Nephron (organoid): ENCODE results near the gene HEY2.
"Not testable (repeated sequence)": the region's sequence is repeated elsewhere in the genome, so short reads cannot be mapped to it uniquely, and the experiment has no call there.

Experiments
- H3K27ac Mint-ChIP-seq, 3 experiments: 2 replicates each; pipeline ENCODE4 v1.8.0; 2020; ENCODE audit warnings: mixed read lengths in 3 of 3, mild to moderate bottlenecking in 2 of 3, moderate library complexity in 1 of 3
- H3K27me3 Mint-ChIP-seq: 2 replicates; pipeline ENCODE4 v1.8.0; 2021; ENCODE audit warnings: low read depth, mild to moderate bottlenecking, moderate library complexity, mixed read lengths
- H3K36me3 Mint-ChIP-seq: 2 replicates; pipeline ENCODE4 v1.8.0; 2020; ENCODE audit warnings: low read depth, mixed read lengths
- H3K4me1 Mint-ChIP-seq: 2 replicates; pipeline ENCODE4 v1.8.0; 2020; ENCODE audit warnings: mixed read lengths
- H3K4me3 Mint-ChIP-seq, 3 experiments: 2 replicates each; pipeline ENCODE4 v1.8.0; 2020; ENCODE audit warnings: mild to moderate bottlenecking in 3 of 3, mixed read lengths in 3 of 3, moderate library complexity in 2 of 3
- H3K9me3 Mint-ChIP-seq: 2 replicates; pipeline ENCODE4 v1.8.0; 2020; ENCODE audit warnings: mixed read lengths
- TF ChIP-seq, protein P1 (sequence below), 3 experiments: fragments of 200-600 bp; sonication (generic); IDR thresholded peaks; one replicate each; pipeline ENCODE4 v1.5.0; 2021; ENCODE audit warnings: antibody characterized with exemption in 3 of 3; ENCODE audit not compliant: unreplicated experiment in 3 of 3

The HEY2 gene

DNA sequence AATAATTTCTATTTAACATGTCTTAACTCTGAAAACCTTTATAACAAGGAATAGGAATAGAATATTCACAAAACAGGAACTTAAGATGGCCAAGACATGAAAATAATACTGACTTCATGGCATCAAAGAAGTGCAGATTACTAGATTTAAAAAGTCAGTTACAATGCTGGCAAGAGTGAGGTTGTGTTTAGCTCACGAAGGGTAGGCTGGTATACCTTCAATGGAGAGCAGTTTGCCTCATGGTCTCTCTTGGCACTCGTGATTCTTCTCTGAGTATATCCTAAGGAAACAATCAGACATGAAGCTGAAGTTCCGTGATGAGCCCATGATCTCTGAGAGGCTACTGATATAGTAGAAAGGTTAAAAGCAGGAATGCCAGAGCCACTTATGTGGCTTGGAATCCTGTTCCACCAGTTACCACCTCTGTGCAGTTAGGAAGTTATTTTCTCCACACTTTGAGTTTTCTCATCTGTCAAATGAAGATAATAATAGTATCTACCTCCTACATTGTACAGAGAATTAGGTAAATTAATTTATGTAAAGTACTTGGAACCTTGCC is 48.5 kb downstream of the HEY2 start:
- no peak overlapping the region for H3K27ac Mint-ChIP-seq
- H3K4me1 Mint-ChIP-seq = peaks cover 7% of the 10 kb centered on the region
- H3K9me3 Mint-ChIP-seq = no peaks in the 10 kb centered on the region
- H3K27me3 Mint-ChIP-seq = no peaks in the 10 kb centered on the region
- H3K4me3 Mint-ChIP-seq = no peak overlapping the region
- TF ChIP-seq, protein P1, sequence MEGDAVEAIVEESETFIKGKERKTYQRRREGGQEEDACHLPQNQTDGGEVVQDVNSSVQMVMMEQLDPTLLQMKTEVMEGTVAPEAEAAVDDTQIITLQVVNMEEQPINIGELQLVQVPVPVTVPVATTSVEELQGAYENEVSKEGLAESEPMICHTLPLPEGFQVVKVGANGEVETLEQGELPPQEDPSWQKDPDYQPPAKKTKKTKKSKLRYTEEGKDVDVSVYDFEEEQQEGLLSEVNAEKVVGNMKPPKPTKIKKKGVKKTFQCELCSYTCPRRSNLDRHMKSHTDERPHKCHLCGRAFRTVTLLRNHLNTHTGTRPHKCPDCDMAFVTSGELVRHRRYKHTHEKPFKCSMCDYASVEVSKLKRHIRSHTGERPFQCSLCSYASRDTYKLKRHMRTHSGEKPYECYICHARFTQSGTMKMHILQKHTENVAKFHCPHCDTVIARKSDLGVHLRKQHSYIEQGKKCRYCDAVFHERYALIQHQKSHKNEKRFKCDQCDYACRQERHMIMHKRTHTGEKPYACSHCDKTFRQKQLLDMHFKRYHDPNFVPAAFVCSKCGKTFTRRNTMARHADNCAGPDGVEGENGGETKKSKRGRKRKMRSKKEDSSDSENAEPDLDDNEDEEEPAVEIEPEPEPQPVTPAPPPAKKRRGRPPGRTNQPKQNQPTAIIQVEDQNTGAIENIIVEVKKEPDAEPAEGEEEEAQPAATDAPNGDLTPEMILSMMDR (IDR thresholded peaks at IDR 0.05; ENCODE audit: unreplicated experiment in 3 of 3) = no peak
- H3K36me3 Mint-ChIP-seq = no peaks in the 10 kb centered on the region

DNA sequence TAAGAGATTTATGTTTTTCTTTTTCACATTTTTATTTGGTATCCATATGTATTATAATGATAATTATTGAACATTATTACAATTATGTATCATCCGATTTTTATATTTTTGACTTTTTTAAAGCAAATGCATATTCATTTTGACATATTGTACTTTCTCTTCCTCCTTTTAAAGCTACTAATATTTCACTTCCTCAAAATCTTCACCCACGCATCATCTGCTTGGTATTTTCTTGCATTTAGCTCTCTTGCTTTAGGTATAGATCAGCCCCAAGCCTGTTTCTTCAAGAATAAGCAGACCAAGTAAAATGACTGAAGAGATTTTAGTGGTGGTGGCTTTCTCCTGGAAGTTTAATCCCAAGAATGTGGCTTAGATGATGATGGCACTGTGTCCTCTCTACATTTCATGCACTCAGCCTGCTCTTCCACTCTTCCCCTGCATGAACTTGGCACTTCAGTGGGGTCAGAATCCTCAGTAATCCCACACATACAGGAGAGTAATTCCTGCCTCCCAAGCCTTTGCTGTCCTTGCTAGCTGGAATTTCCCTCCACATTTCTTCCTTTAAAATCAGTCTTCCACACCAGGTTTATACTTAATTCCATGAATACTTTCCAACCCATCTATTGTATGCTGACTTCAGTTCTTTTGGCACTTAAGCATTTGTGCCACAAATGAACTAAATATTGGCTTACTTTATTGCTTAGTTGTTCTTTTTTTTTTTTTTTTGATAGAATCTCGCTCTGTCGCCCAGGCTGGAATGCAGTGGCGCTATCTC is 49.5 kb downstream of the HEY2 start:
- no peak overlapping the region for H3K27ac Mint-ChIP-seq
- no peaks in the 10 kb centered on the region for H3K27me3 Mint-ChIP-seq
- TF ChIP-seq, protein P1 (IDR thresholded peaks at IDR 0.05; ENCODE audit: unreplicated experiment in 3 of 3) = no peak
- H3K36me3 Mint-ChIP-seq = no peaks in the 10 kb centered on the region
- H3K9me3 Mint-ChIP-seq = no peaks in the 10 kb centered on the region
- H3K4me3 Mint-ChIP-seq = no peak overlapping the region
- H3K4me1 Mint-ChIP-seq = no peaks in the 10 kb centered on the region

GRCh38 chr6:125802383-125802782 is 53.0 kb downstream of the HEY2 start:
- Mint-ChIP-seq H3K27me3 (no peaks in the 10 kb centered on the region), H3K4me3 (no peak overlapping the region), H3K36me3 (no peaks in the 10 kb centered on the region), H3K27ac (no peak overlapping the region), H3K9me3 (no peaks in the 10 kb centered on the region), H3K4me1 (no peaks in the 10 kb centered on the region)
- TF ChIP-seq, protein P1 (IDR thresholded peaks at IDR 0.05; ENCODE audit: unreplicated experiment in 3 of 3) = no peak

- TF ChIP-seq, protein P1 (IDR thresholded peaks at IDR 0.05; ENCODE audit: unreplicated experiment in 3 of 3) = no peak
- H3K4me3 Mint-ChIP-seq = no peak overlapping the region
- no peaks in the 10 kb centered on the region for H3K9me3 Mint-ChIP-seq
- H3K4me1 Mint-ChIP-seq = no peaks in the 10 kb centered on the region
- no peak overlapping the region for H3K27ac Mint-ChIP-seq
- H3K27me3 Mint-ChIP-seq = no peaks in the 10 kb centered on the region
- no peaks in the 10 kb centered on the region for H3K36me3 Mint-ChIP-seq
Observed at GRCh38 chr6:125802943-125803377, 53.5 kb downstream of the HEY2 start.

GRCh38 chr6:125804264-125804663 is 54.8 kb downstream of the HEY2 start:
- H3K36me3 Mint-ChIP-seq = no peaks in the 10 kb centered on the region
- TF ChIP-seq, protein P1 (IDR thresholded peaks at IDR 0.05; ENCODE audit: unreplicated experiment in 3 of 3) = no peak
- H3K4me3 Mint-ChIP-seq = no peak overlapping the region
- H3K27me3 Mint-ChIP-seq = peaks cover 3% of the 10 kb centered on the region
- no peaks in the 10 kb centered on the region for H3K4me1 Mint-ChIP-seq
- no peak overlapping the region for H3K27ac Mint-ChIP-seq
- H3K9me3 Mint-ChIP-seq = no peaks in the 10 kb centered on the region

GRCh38 chr6:125804866-125805425 is 55.5 kb downstream of the HEY2 start:
- H3K36me3 Mint-ChIP-seq, H3K9me3 Mint-ChIP-seq, H3K4me1 Mint-ChIP-seq, H3K27ac Mint-ChIP-seq, H3K27me3 Mint-ChIP-seq, H3K4me3 Mint-ChIP-seq: not testable (repeated sequence)
